PFSK-1 (cell line): ENCODE data around the gene TNFAIP8.

Experiments
- FOXP2 ChIP-seq: optimal IDR thresholded peaks from 2 replicates; pipeline ENCODE3; 2011; ENCODE audit warnings: borderline replicate concordance, control low read depth, inconsistent platforms; ENCODE audit not compliant: insufficient read depth; ENCODE audit errors: extremely low read length, extremely low read depth
- POLR2AphosphoS5 ChIP-seq: IDR thresholded peaks from 2 replicates; pipeline ENCODE4 v1.6.1; 2012; ENCODE audit warnings: low read depth, mild to moderate bottlenecking, control low read depth, low read length, moderate library complexity
- REST ChIP-seq, 2 experiments: IDR thresholded peaks; 2 replicates each; pipeline versions ENCODE4 v1.6.1 to v1.8.0; 2011 to 2012; ENCODE audit warnings: low read depth in 2 of 2, low read length in 2 of 2, control low read depth in 1 of 2, inconsistent platforms in 1 of 2, mild to moderate bottlenecking in 1 of 2, moderate library complexity in 1 of 2; ENCODE audit not compliant: insufficient read depth in 1 of 2
- SIN3A ChIP-seq: IDR thresholded peaks from 2 replicates; pipeline ENCODE4 v1.6.1; 2012; ENCODE audit warnings: mild to moderate bottlenecking, low read length, moderate library complexity, borderline replicate concordance; ENCODE audit not compliant: insufficient read depth
- TAF1 ChIP-seq: IDR thresholded peaks from 2 replicates; pipeline ENCODE4 v1.6.1; 2012; ENCODE audit warnings: low read length, control low read depth, borderline replicate concordance; ENCODE audit not compliant: insufficient read depth

TNFAIP8 gene

GRCh38 chr5:119322312-119322947 lies 33.4 kb upstream of the TNFAIP8 start:
- TF ChIP-seq TAF1 (no peak), FOXP2 (no peak), SIN3A (no peak)

- TF ChIP-seq POLR2AphosphoS5 (no peak), TAF1 (no peak), SIN3A (no peak), FOXP2 (no peak), REST (IDR thresholded peaks at IDR 0.05; ENCODE audit: insufficient read depth in 1 of 2, low read depth in 2 of 2, low read length in 2 of 2) (no peak)
Observed at GRCh38 chr5:119322948-119323537, 32.8 kb upstream of the TNFAIP8 start.

GRCh38 chr5:119323601-119324000 lies 32.2 kb upstream of the TNFAIP8 start:
- TF ChIP-seq POLR2AphosphoS5 (no peak), REST (IDR thresholded peaks at IDR 0.05; ENCODE audit: insufficient read depth in 1 of 2, low read depth in 2 of 2, low read length in 2 of 2) (no peak), FOXP2 (no peak), TAF1 (no peak), SIN3A (no peak)

- no peak for TF ChIP-seq SIN3A
Observed at GRCh38 chr5:119324842-119325241, 31.0 kb upstream of the TNFAIP8 start.

GRCh38 chr5:119327018-119327417 lies 28.8 kb upstream of the TNFAIP8 start:
- TF ChIP-seq SIN3A (no peak), POLR2AphosphoS5 (no peak), REST (IDR thresholded peaks at IDR 0.05; ENCODE audit: insufficient read depth in 1 of 2, low read depth in 2 of 2, low read length in 2 of 2) (no peak), FOXP2 (peak; percentile 35)

GRCh38 chr5:119328753-119329602 lies 26.8 kb upstream of the TNFAIP8 start:
- TF ChIP-seq FOXP2 (no peak), TAF1 (no peak), POLR2AphosphoS5 (no peak), REST (IDR thresholded peaks at IDR 0.05; ENCODE audit: insufficient read depth in 1 of 2, low read depth in 2 of 2, low read length in 2 of 2) (no peak), SIN3A (no peak)
